Kidney epithelial cell (primary cell): ENCODE results near the gene CACNB4. TPM values are rescaled to one million over a fixed set of nuclear protein-coding genes. Genes with fewer than 3 reads are reported as not detected.

Experiments used
- DNase-seq: peaks from one replicate; pipeline ENCODE4 v3.0.0-alpha.2; 2010; ENCODE audit warnings: low read depth
- H3K27me3 ChIP-seq: 2 replicates; pipeline ENCODE4 v1.6.0; 2011; ENCODE audit warnings: low read length; ENCODE audit not compliant: control insufficient read depth, insufficient read depth
- H3K36me3 ChIP-seq: 2 replicates; pipeline ENCODE4 v1.5.1; 2011; ENCODE audit warnings: low read length; ENCODE audit not compliant: control insufficient read depth, insufficient read depth
- H3K4me3 ChIP-seq: 2 replicates; pipeline ENCODE4 v1.5.1; 2011; ENCODE audit warnings: low read depth, mild to moderate bottlenecking, control low read depth, low read length
- total RNA-seq: library from RNA; depleted of rRNA; stranded (reverse); fragments of >200 nt; gene quantifications from 2 replicates; pipeline ENCODE4 v1.2.3, GENCODE V29; 2015
- TF ChIP-seq, protein P1 (sequence below): IDR thresholded peaks from 2 replicates; pipeline ENCODE4 v1.5.1; 2011; ENCODE audit warnings: mild to moderate bottlenecking, moderate library complexity, low read length, control low read depth, inconsistent platforms; ENCODE audit not compliant: insufficient read depth, poor library complexity, severe bottlenecking

The CACNB4 gene
- total RNA-seq, 1 donor from 2014 or later: 0.79 TPM

DNA sequence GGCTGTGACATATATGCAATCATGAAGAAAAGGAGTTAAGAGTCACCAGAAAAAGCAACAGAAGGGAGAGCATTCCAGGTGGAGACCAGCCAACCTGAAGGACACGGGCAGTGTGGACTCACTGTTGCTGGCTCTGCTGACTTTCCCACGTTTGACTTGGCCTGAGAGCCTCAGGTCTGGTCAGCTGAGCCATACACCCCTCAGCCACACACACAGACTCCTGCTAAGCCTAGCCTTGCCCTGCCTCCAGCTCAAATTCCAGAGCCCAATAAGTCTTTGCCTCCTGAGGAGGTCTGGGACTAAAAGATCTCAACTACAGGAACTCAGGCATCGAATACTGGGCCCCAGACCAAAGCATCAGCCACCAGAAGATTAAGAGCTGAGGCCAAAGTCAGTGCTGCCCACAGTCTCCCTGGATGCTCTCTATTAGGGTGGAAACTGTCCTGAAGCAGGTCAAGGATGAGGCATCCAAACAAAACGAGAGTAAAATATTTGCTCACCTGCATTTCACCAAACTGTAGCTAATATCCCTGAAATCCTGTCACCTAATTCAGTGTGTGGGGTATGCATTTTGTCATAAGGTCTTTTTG, 23.3 kb downstream of the CACNB4 start:
- no peak for DNase-seq
- Histone ChIP-seq H3K36me3 (no peaks in the 10 kb centered on the region), H3K4me3 (no peak overlapping the region), H3K27me3 (no peaks in the 10 kb centered on the region)
- TF ChIP-seq, protein P1, sequence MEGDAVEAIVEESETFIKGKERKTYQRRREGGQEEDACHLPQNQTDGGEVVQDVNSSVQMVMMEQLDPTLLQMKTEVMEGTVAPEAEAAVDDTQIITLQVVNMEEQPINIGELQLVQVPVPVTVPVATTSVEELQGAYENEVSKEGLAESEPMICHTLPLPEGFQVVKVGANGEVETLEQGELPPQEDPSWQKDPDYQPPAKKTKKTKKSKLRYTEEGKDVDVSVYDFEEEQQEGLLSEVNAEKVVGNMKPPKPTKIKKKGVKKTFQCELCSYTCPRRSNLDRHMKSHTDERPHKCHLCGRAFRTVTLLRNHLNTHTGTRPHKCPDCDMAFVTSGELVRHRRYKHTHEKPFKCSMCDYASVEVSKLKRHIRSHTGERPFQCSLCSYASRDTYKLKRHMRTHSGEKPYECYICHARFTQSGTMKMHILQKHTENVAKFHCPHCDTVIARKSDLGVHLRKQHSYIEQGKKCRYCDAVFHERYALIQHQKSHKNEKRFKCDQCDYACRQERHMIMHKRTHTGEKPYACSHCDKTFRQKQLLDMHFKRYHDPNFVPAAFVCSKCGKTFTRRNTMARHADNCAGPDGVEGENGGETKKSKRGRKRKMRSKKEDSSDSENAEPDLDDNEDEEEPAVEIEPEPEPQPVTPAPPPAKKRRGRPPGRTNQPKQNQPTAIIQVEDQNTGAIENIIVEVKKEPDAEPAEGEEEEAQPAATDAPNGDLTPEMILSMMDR: no peak

DNA sequence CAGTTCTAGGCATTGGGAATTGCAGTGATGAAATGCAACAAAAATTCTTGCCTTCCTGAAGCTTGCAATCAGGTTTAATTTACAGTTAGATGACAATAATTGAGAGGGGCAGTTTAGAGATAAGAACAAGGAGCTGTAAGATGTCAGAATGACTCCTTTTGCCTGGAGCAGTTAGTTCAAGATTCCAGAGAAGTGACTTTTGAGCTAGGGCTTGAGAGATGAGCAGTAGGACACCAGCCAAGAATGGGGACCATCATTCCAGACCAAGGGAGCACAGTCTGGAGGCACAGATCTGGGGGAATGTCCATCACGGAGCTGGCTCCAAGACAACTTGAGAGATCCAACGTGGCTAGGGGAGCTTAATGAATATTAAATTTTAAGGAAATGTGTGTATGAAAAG, 26.8 kb downstream of the CACNB4 start:
- no peaks in the 10 kb centered on the region for H3K36me3 ChIP-seq
- TF ChIP-seq, protein P1: no peak
- no peaks in the 10 kb centered on the region for H3K27me3 ChIP-seq
- H3K4me3 ChIP-seq: no peak overlapping the region
- DNase-seq: no peak

DNA sequence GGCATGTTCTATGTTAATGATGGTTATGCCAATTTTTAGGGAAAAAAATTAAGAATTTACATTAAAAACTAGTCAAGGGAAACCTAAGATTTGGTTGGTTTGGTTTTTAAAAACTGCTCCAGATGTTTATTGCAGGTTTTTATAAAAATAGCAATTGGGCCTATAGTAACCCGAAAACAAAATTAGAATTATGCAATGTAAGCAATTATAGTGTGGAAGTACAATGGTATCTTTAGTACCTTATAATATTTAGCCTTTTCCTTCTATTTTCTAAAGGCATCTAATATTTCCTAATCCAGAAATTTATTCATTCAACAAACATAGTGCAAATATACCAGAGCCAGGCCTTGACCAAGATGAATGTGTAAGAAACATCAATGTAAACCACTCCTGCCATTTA, 27.3 kb downstream of the CACNB4 start:
- TF ChIP-seq, protein P1: no peak
- Histone ChIP-seq H3K27me3 (no peaks in the 10 kb centered on the region), H3K4me3 (no peak overlapping the region), H3K36me3 (no peaks in the 10 kb centered on the region)
- DNase-seq: no peak

DNA sequence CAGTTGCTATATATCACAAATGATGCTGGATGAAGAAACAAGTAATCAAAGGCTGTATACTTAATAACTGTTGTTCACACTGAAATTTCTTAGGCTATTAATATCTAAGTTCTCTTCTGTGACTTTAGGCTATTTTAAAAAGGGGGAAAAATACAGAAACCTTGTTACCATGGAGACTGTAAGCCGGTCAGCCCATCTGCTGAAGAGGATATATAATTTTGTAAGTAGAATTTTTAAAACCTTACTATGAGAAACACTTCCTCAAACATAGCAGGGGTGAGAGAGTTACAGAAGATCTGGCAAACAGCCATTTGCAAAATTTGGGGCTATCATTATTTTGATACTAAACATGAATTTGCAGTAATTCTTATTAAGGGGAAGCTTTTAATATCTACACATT, 27.8 kb downstream of the CACNB4 start:
- no peak overlapping the region for H3K4me3 ChIP-seq
- no peaks in the 10 kb centered on the region for H3K27me3 ChIP-seq
- TF ChIP-seq, protein P1: no peak
- H3K36me3 ChIP-seq: no peaks in the 10 kb centered on the region
- DNase-seq: no peak

DNA sequence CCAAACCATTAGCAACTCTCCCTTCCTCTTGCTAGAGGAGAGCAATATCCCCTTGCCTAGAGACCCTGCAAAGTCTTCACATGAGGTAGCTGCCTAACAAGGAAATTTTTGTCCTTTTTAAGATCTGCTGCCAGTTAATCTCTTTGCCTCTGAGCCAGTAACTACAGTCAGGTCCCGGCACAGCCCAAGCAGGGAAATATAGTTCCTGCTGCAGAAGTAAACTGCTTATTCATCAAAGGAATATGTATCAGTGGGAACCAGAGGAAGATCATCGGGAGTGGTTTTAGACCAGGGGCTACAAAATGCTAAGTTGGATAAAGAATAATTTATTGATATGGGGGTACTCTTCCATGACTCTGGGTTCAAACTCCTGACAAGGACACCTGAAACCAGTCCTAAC, 30.6 kb downstream of the CACNB4 start:
- TF ChIP-seq, protein P1: no peak
- H3K4me3 ChIP-seq: no peak overlapping the region
- no peaks in the 10 kb centered on the region for H3K36me3 ChIP-seq
- H3K27me3 ChIP-seq: no peaks in the 10 kb centered on the region
- DNase-seq: no peak

DNA sequence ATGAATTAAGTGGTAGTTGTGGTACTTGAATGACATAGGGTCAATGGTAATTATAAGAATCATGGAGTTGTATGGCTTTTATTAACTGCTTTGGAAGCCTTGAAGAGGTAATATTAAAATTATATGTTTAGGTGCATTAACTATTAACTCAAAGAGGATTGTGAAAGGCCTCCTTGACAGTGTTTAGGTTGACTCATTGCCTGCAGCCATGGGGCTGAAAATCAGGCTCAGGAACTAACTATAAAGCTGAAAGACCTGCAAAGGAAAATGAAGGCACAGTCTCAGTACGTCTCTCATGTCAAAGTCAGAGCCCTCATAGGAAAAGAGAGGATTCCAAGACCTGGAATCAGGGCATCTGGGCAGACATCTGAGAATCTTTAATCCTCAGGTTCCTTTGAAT, 31.0 kb downstream of the CACNB4 start:
- DNase-seq: no peak
- Histone ChIP-seq H3K36me3 (no peaks in the 10 kb centered on the region), H3K27me3 (no peaks in the 10 kb centered on the region), H3K4me3 (no peak overlapping the region)
- TF ChIP-seq, protein P1: no peak
